Measurements from ENCODE around the gene PADI2. TPM values are rescaled to one million over a fixed set of nuclear protein-coding genes. Genes with fewer than 3 reads are reported as not detected.

The PADI2 gene
- total and polyA plus RNA-seq, 9 of the 15 experiments (the other 6 are each of a cell fraction or from before 2014, with no cell fraction given): 0.01 to 0.11 (median 0.01) TPM; not detected in 5

- 95% methylated on average over 5 of the region's 5 CpGs for WGBS (ENCODE audit: insufficient coverage, low coverage, missing lambda C conversion rate)
- CTCF ChIA-PET (ENCODE audit: low intra/inter-chr PET ratio): no interaction called here
- ATAC-seq (no peak), DNase-seq (ENCODE audit: extremely low read depth in 1 of 4, low spot score in 3 of 4) (no peak), FAIRE-seq (no peak)
- intact Hi-C loops (cut with micrococcal nuclease): no loop called here
- Histone ChIP-seq H3K4me1 (replicated peaks in 1 of 2; ENCODE audit: control insufficient read depth in 2 of 2, insufficient read depth in 2 of 2, low read length in 2 of 2) (no peaks in the 10 kb centered on the region), H3K9me1 (ENCODE audit: control insufficient read depth, insufficient read depth, low read length) (no peaks in the 10 kb centered on the region), H4K20me1 (replicated peaks; ENCODE audit: control insufficient read depth, insufficient read depth, low read length) (no peaks in the 10 kb centered on the region), H3K36me3 (ENCODE audit: control insufficient read depth, insufficient read depth, low read length) (peaks cover 94% of the 10 kb centered on the region), H3K9ac (ENCODE audit: insufficient read depth in 1 of 2, low read depth in 2 of 2, low read length in 2 of 2) (no peak overlapping the region), H3K4me3 (no peak overlapping the region), H3K4me2 (ENCODE audit: insufficient read depth, low read length) (no peak overlapping the region), H3K27me3 (ENCODE audit: control insufficient read depth in 2 of 2, insufficient read depth in 2 of 2, low read length in 2 of 2) (no peaks in the 10 kb centered on the region), H3K27ac (ENCODE audit: extremely low read depth, low read depth, low read length) (no peak overlapping the region), H3K9me3 (replicated peaks; ENCODE audit: control insufficient read depth, insufficient read depth, low read depth, low read length) (no peaks in the 10 kb centered on the region), H3K79me2 (ENCODE audit: control insufficient read depth, insufficient read depth, low read length) (no peaks in the 10 kb centered on the region), H2AFZ (ENCODE audit: low read depth, low read length) (no peak overlapping the region)
- no TSS peak for BruUV-seq (replicated peaks)
- POLR2A ChIA-PET: interaction anchor here (0.5 to 2.3 kb wide), 4 partner anchors 9 to 166 kb away, joined by 3 to 9 read pairs (median 4); no protein-coding TSS in a partner anchor
- in situ Hi-C loops (cut with MboI): loop anchor here (25.0 kb wide), 1 partner anchor 440 kb away; no protein-coding TSS in a partner anchor
- peak; percentile 36; the same call in 1 of the 2 replicates for TF ChIP-seq POLR2AphosphoS5 (IDR thresholded peaks at IDR 0.05; ENCODE audit: control insufficient read depth, insufficient read depth, low read depth, low read length)
- TF ChIP-seq ZNF444 (CRISPR knock-in tag; IDR thresholded peaks at IDR 0.05): no peak
These were observed 91.8 kb downstream of the PADI2 start for GRCh38 chr1:17027403-17027802.

- H3K9ac ChIP-seq (ENCODE audit: insufficient read depth in 1 of 2, low read depth in 2 of 2, low read length in 2 of 2): peak overlapping the region in 1 of 2 experiments; percentile 28; a peak in 1 of 4 replicates
- no peak overlapping the region for H3K27ac ChIP-seq (ENCODE audit: extremely low read depth, low read depth, low read length)
- no peak for DNase-seq (ENCODE audit: extremely low read depth in 1 of 4, low spot score in 3 of 4)
- no peak for TF ChIP-seq CBFB (CRISPR knock-in tag; IDR thresholded peaks at IDR 0.05)
- no peak for TF ChIP-seq HMBOX1 (IDR thresholded peaks at IDR 0.05)
- no peak for TF ChIP-seq POLR3A (IDR thresholded peaks at IDR 0.05; ENCODE audit: borderline replicate concordance, extremely low read depth, insufficient read depth, insufficient read length)
- TF ChIP-seq ELF4 (CRISPR knock-in tag; IDR thresholded peaks at IDR 0.05): no peak
- no peak for TF ChIP-seq RREB1 (CRISPR knock-in tag; IDR thresholded peaks at IDR 0.05)
- TF ChIP-seq HIVEP1 (CRISPR knock-in tag; IDR thresholded peaks at IDR 0.05): no peak
These were observed 94.5 kb downstream of the PADI2 start for GRCh38 chr1:17024721-17025120.

More at GRCh38 chr1:17024721-17025120, 94.5 kb downstream of the PADI2 start:
- ChIA-PET CTCF (ENCODE audit: low intra/inter-chr PET ratio) (no interaction called here), POLR2A (interaction anchor here (1.2 kb wide), 1 partner anchor 16 kb away, joined by 3 read pairs; no protein-coding TSS in a partner anchor)
- BruUV-seq (replicated peaks): no TSS peak
- WGBS (ENCODE audit: insufficient coverage, low coverage, missing lambda C conversion rate): 100% methylated on average over 1 of the region's 1 CpG
- ATAC-seq: no peak
- in situ Hi-C loops (cut with MboI) (loop anchor here (25.0 kb wide), 1 partner anchor 437 kb away; no protein-coding TSS in a partner anchor), intact Hi-C loops (cut with micrococcal nuclease) (no loop called here)
- Histone ChIP-seq H3K4me3 (no peak overlapping the region), H3K79me2 (ENCODE audit: control insufficient read depth, insufficient read depth, low read length) (no peaks in the 10 kb centered on the region), H3K27me3 (ENCODE audit: control insufficient read depth in 2 of 2, insufficient read depth in 2 of 2, low read length in 2 of 2) (no peaks in the 10 kb centered on the region), H3K36me3 (ENCODE audit: control insufficient read depth, insufficient read depth, low read length) (peaks cover 97% of the 10 kb centered on the region), H4K20me1 (replicated peaks; ENCODE audit: control insufficient read depth, insufficient read depth, low read length) (no peaks in the 10 kb centered on the region), H2AFZ (ENCODE audit: low read depth, low read length) (no peak overlapping the region), H3K9me1 (ENCODE audit: control insufficient read depth, insufficient read depth, low read length) (no peaks in the 10 kb centered on the region), H3K4me1 (replicated peaks in 1 of 2; ENCODE audit: control insufficient read depth in 2 of 2, insufficient read depth in 2 of 2, low read length in 2 of 2) (no peaks in the 10 kb centered on the region), H3K9me3 (replicated peaks; ENCODE audit: control insufficient read depth, insufficient read depth, low read depth, low read length) (no peaks in the 10 kb centered on the region), H3K4me2 (ENCODE audit: insufficient read depth, low read length) (no peak overlapping the region)
- FAIRE-seq: no peak
